HG03095 (cell line): Measurements from ENCODE around the gene TM9SF4.

Experiments used
- ATAC-seq: cut with Tn5 transposase; IDR thresholded peaks from one replicate; pipeline ENCODE4 v1.9.1; 2021; ENCODE audit warnings: moderate library complexity; ENCODE audit not compliant: unreplicated experiment

Gene TM9SF4

GRCh38 chr20:32128167-32128566, 18.7 kb downstream of the TM9SF4 start:
- no peak for ATAC-seq

- ATAC-seq, result no peak
These were observed 20.3 kb downstream of the TM9SF4 start for GRCh38 chr20:32129863-32130262.

- ATAC-seq, result no peak
These were observed 20.8 kb downstream of the TM9SF4 start for GRCh38 chr20:32130352-32130751.

- ATAC-seq, result no peak
These were observed 21.5 kb downstream of the TM9SF4 start for GRCh38 chr20:32130965-32131364.

GRCh38 chr20:32132911-32133549, 23.5 kb downstream of the TM9SF4 start:
- peak; percentile 91 for ATAC-seq

- ATAC-seq, result no peak
These were observed 24.5 kb downstream of the TM9SF4 start for GRCh38 chr20:32134026-32134425.

GRCh38 chr20:32135983-32136515, 26.5 kb downstream of the TM9SF4 start:
- no peak for ATAC-seq

- ATAC-seq, result no peak
These were observed 29.4 kb downstream of the TM9SF4 start for GRCh38 chr20:32138921-32139320.

- ATAC-seq, result no peak
These were observed 30.4 kb downstream of the TM9SF4 start for GRCh38 chr20:32139947-32140346.

- ATAC-seq, result no peak
These were observed 31.1 kb downstream of the TM9SF4 start for GRCh38 chr20:32140603-32141002.

GRCh38 chr20:32141465-32141980, 32.0 kb downstream of the TM9SF4 start:
- no peak for ATAC-seq

GRCh38 chr20:32142088-32142487, 32.6 kb downstream of the TM9SF4 start:
- ATAC-seq, result no peak

GRCh38 chr20:32142991-32143390, 33.5 kb downstream of the TM9SF4 start:
- no peak for ATAC-seq

GRCh38 chr20:32144898-32145662, 35.6 kb downstream of the TM9SF4 start:
- no peak for ATAC-seq

- ATAC-seq, result no peak
These were observed 40.2 kb downstream of the TM9SF4 start for GRCh38 chr20:32149566-32150170.

GRCh38 chr20:32150291-32150848, 40.9 kb downstream of the TM9SF4 start:
- ATAC-seq, result no peak

- no peak for ATAC-seq
These were observed 43.1 kb downstream of the TM9SF4 start for GRCh38 chr20:32152421-32153155.

- no peak for ATAC-seq
These were observed 43.7 kb downstream of the TM9SF4 start for GRCh38 chr20:32153156-32153665.

GRCh38 chr20:32153771-32154170, 44.3 kb downstream of the TM9SF4 start:
- no peak for ATAC-seq
